Fibroblast of lung (primary cell): ENCODE results near the gene WWTR1.

Experiments
- CTCF ChIP-seq, 2 donors: IDR thresholded peaks in 1 of 2; conservative IDR thresholded peaks in 1 of 2; 1 replicate in 1 of 2; 2 replicates in 1 of 2; pipeline ENCODE4 v1.5.1; 2011 to 2012; ENCODE audit warnings: low read length in 2 of 2, control low read depth in 1 of 2, inconsistent platforms in 1 of 2, low read depth in 1 of 2, mild to moderate bottlenecking in 1 of 2
- EZH2 ChIP-seq: IDR thresholded peaks from 2 replicates; pipeline ENCODE4 v1.5.1; 2012; ENCODE audit warnings: low read length, control low read depth, mild to moderate bottlenecking; ENCODE audit errors: missing control alignments

DNA sequence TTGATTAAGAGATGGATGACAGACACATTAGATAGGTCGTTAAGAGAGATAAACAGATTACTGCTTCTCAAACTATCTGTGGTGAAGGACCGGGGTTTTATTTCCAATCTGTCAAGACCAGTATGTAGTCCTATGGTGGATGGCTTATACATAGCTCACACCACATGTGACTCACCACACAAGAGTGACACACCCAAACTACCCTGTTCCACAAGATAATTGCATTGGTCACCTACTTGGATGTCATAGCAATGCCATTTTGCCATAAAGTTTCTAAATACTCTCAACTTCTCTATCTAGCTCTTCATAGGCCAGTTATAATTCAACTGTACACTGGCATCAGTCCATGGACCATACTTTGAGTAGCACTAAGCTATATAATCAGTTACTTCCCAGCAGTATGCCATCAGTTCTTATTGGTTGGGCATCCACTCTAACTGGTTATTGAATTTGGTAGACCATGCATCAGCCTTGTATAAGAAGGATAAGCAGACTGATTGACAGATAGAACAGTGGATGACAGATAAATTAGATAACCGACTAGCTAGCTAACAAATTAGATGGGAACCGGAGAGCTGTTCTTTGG, 11.6 kb downstream of the WWTR1 start:
- TF ChIP-seq CTCF (conservative IDR thresholded peaks at IDR 0.05 in 1 of 2, IDR thresholded peaks at IDR 0.05 in 1 of 2; ENCODE audit: low read depth in 1 of 2, low read length in 2 of 2) (no peak), EZH2 (no peak)
